Activated T-cell treated with anti-CD3 and anti-CD28 coated beads, Interleukin-2, amount 50 U/mL, for 24 hours (primary cell): ENCODE results near the gene BGLAP.
A peak's percentile ranks its signal among the peaks of the same experiment; 100 is the strongest.

ENCODE experiments used
- DNase-seq: peaks from one replicate; pipeline ENCODE4 v3.0.0-alpha.2; 2020
- H3K27ac Mint-ChIP-seq: 2 replicates; pipeline ENCODE4 v1.8.0; 2020; ENCODE audit warnings: mild to moderate bottlenecking, mixed read lengths
- H3K27me3 Mint-ChIP-seq: 2 replicates; pipeline ENCODE4 v1.8.0; 2020; ENCODE audit warnings: mixed read lengths
- H3K36me3 Mint-ChIP-seq: 2 replicates; pipeline ENCODE4 v1.8.0; 2020; ENCODE audit warnings: low read depth, mixed read lengths
- H3K4me1 Mint-ChIP-seq: 2 replicates; pipeline ENCODE4 v1.8.0; 2020; ENCODE audit warnings: low read depth, mixed read lengths
- H3K4me3 Mint-ChIP-seq: 2 replicates; pipeline ENCODE4 v1.8.0; 2020; ENCODE audit warnings: mild to moderate bottlenecking, moderate library complexity, mixed read lengths
- H3K9me3 Mint-ChIP-seq: 2 replicates; pipeline ENCODE4 v1.8.0; 2020; ENCODE audit warnings: mixed read lengths

The BGLAP gene

DNA sequence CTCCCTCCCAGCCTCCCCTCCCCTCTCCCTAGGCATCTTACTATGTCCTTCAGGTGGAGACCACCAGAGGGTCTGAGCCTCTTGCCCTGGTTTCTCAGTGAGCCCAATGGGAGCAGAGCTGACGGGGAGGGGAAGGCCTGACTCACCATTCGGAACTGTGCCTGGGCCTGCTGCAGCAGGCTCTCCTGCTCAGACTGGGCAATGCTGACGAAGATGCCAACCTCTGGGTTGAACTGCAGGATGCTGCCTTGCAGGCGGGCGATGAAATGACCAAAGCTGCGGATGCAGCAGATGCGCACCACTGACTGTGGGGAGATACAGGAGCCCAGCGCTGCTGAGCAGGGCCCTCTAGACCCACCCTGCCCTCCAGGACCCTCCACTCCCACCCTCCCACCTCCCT lies 16.9 kb downstream of the BGLAP start:
- Mint-ChIP-seq H3K27ac (no peak overlapping the region), H3K36me3 (peaks cover 85% of the 10 kb centered on the region), H3K4me3 (no peak overlapping the region), H3K4me1 (peaks cover 14% of the 10 kb centered on the region), H3K27me3 (no peaks in the 10 kb centered on the region), H3K9me3 (no peaks in the 10 kb centered on the region)
- no peak for DNase-seq

DNA sequence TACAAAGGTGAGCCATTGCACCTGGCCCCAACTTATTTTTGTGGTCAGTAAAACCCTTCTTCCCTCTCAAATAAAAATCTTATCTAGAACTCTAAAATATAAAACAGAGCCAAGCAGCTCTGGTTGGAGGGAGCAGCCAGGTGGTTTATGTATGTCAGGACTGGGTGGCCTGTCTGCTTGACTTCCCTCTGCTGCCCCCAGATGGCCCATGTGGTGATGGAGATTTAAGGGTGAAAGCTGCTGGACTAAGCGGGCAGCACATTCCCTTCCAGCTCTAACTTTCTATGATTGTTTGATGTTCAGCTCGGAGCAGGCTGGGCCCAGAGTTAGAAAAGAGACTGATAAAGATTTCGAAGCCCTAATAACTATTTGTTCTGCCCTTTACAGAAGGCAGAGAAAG lies 17.8 kb downstream of the BGLAP start:
- H3K27me3 Mint-ChIP-seq, result no peaks in the 10 kb centered on the region
- peaks cover 15% of the 10 kb centered on the region for H3K4me1 Mint-ChIP-seq
- H3K9me3 Mint-ChIP-seq, result no peaks in the 10 kb centered on the region
- no peak for DNase-seq
- H3K36me3 Mint-ChIP-seq, result peaks cover 88% of the 10 kb centered on the region
- no peak overlapping the region for H3K27ac Mint-ChIP-seq
- H3K4me3 Mint-ChIP-seq, result no peak overlapping the region

DNA sequence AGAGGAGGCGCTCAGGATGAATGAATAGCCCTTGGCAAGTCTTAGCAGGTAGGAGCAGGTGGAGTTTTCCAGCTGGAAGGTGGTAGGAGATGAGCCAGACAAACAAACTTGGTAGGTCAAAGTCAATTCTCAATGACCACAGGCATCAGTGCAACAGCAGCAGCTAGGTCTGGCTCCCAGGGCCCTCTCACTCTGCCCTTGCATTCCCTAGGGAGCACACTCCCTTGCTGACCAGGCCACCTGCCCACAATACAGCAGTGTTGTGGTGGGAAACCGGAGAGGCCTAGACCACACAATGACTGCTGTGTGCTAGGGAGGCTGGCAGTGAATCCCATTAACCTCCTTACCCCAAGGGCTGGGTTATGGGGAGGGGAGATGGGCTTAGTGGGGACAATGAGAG lies 18.9 kb downstream of the BGLAP start:
- H3K4me3 Mint-ChIP-seq, result no peak overlapping the region

GRCh38 chr1:156262461-156263287 lies 20.7 kb downstream of the BGLAP start:
- peaks cover 15% of the 10 kb centered on the region for H3K4me1 Mint-ChIP-seq
- no peak for DNase-seq
- peaks cover 96% of the 10 kb centered on the region for H3K36me3 Mint-ChIP-seq
- H3K4me3 Mint-ChIP-seq, result no peak overlapping the region
- peak overlapping the region; percentile 2 for H3K27ac Mint-ChIP-seq
- H3K9me3 Mint-ChIP-seq, result no peaks in the 10 kb centered on the region
- no peaks in the 10 kb centered on the region for H3K27me3 Mint-ChIP-seq

More for the DNA sequence above, 18.9 kb downstream of the BGLAP start:
- H3K27me3 Mint-ChIP-seq, result no peaks in the 10 kb centered on the region
- peaks cover 96% of the 10 kb centered on the region for H3K36me3 Mint-ChIP-seq
- peak overlapping the region; percentile 45 for H3K27ac Mint-ChIP-seq
- peaks cover 15% of the 10 kb centered on the region for H3K4me1 Mint-ChIP-seq
- no peak for DNase-seq
- H3K9me3 Mint-ChIP-seq, result no peaks in the 10 kb centered on the region

GRCh38 chr1:156263288-156263655 lies 21.3 kb downstream of the BGLAP start:
- Mint-ChIP-seq H3K27ac (no peak overlapping the region), H3K4me1 (peaks cover 15% of the 10 kb centered on the region), H3K36me3 (peaks cover 96% of the 10 kb centered on the region)

DNA sequence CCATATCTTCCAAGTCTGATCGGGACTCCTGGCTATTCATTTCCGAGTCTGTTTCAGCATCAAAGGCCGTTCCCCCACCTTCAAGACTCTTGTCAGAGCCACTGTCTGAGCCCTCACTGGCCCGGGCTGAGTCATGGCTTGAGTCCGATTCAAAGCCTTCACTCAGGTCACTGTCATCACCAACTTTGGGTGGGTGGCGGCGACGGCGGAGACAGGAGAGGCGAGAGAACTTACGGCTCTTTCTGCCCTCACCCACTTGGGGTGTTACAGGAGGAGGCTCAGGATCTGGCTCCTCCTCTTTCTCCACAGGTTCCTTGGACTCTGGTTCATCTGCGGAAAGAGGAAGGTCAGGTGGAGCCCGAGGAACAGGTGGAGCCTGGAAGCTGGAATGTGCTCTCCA lies 24.1 kb downstream of the BGLAP start:
- no peak overlapping the region for H3K27ac Mint-ChIP-seq
- peaks cover 15% of the 10 kb centered on the region for H3K4me1 Mint-ChIP-seq
- no peaks in the 10 kb centered on the region for H3K9me3 Mint-ChIP-seq
- H3K27me3 Mint-ChIP-seq, result no peaks in the 10 kb centered on the region
- no peak for DNase-seq
- H3K36me3 Mint-ChIP-seq, result peaks cover 92% of the 10 kb centered on the region
- no peak overlapping the region for H3K4me3 Mint-ChIP-seq

More at GRCh38 chr1:156263288-156263655, 21.3 kb downstream of the BGLAP start:
- H3K27me3 Mint-ChIP-seq, result no peaks in the 10 kb centered on the region
- no peak overlapping the region for H3K4me3 Mint-ChIP-seq
- DNase-seq, result no peak
- no peaks in the 10 kb centered on the region for H3K9me3 Mint-ChIP-seq

DNA sequence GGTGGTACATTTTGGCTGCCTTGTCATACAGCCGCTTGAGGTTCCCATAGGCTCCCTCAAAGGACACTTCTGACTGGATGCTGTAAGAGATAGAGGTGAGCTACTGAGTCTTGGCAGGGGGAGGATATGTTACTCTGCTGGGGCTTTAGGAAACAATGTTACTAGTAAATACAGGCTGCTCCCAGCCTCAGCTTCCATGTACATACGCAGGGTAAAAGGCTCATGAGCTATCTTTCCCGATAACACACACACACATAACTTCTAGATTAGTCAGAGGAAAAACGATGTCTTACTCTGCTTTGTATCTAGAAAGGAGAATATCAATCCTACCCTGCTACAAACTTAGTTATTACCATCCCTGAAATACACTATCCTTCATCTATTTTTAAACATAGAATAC lies 26.4 kb downstream of the BGLAP start:
- peaks cover 5% of the 10 kb centered on the region for H3K4me1 Mint-ChIP-seq
- no peak overlapping the region for H3K27ac Mint-ChIP-seq
- no peak overlapping the region for H3K4me3 Mint-ChIP-seq
- DNase-seq, result no peak
- H3K9me3 Mint-ChIP-seq, result no peaks in the 10 kb centered on the region
- H3K27me3 Mint-ChIP-seq, result no peaks in the 10 kb centered on the region
- peaks cover 93% of the 10 kb centered on the region for H3K36me3 Mint-ChIP-seq

DNA sequence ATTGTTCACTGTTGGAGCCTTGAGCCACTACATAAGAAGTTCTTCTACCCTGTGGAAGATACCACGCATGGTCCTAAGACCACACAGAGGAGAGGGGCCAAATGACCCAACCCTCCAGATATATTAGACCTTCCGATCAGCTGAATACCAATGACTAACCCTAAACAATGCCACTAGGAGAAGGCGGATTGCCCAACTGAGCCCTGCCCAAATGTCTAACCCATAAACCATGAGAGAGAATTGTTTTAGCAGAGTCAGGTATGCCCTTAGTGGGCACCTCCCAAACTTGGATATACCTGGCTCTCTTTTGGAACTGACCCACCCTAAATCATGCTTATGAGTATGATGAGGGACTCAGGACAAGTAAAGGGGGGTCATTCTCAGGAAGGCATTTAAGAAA lies 28.3 kb downstream of the BGLAP start:
- no peaks in the 10 kb centered on the region for H3K27me3 Mint-ChIP-seq
- no peak for DNase-seq
- peaks cover 95% of the 10 kb centered on the region for H3K36me3 Mint-ChIP-seq
- no peaks in the 10 kb centered on the region for H3K4me1 Mint-ChIP-seq
- no peak overlapping the region for H3K4me3 Mint-ChIP-seq
- no peak overlapping the region for H3K27ac Mint-ChIP-seq
- H3K9me3 Mint-ChIP-seq, result no peaks in the 10 kb centered on the region

GRCh38 chr1:156276532-156276931 lies 34.5 kb downstream of the BGLAP start:
- H3K36me3 Mint-ChIP-seq, result peaks cover 99% of the 10 kb centered on the region
- H3K27me3 Mint-ChIP-seq, result no peaks in the 10 kb centered on the region
- H3K27ac Mint-ChIP-seq, result peak overlapping the region; percentile 29
- peaks cover 20% of the 10 kb centered on the region for H3K4me1 Mint-ChIP-seq
- DNase-seq, result no peak
- no peak overlapping the region for H3K4me3 Mint-ChIP-seq
- H3K9me3 Mint-ChIP-seq, result no peaks in the 10 kb centered on the region

DNA sequence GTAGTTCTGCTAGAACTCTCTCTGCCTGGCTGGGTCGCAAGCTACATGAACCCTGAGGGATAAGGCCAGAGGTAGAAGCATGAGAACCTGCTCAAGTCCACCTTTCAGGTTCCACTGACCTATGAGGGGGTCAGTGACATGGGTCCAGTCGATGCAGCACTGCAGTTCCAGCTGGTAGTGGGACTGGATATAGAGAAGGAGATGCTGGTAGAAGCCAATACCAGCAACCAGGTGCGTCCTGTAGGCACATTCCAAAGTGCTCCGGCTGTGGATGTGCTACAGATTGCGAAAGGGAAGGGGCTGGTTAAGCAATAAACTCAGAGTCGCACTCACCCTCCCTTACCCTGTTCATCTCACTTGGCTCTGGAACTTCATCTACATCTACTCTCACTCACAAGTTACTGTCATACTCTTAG lies 35.0 kb downstream of the BGLAP start:
- H3K27me3 Mint-ChIP-seq, result no peaks in the 10 kb centered on the region
- peaks cover 21% of the 10 kb centered on the region for H3K4me1 Mint-ChIP-seq
- H3K36me3 Mint-ChIP-seq, result peaks cover 99% of the 10 kb centered on the region
- no peak for DNase-seq
- no peak overlapping the region for H3K4me3 Mint-ChIP-seq
- no peak overlapping the region for H3K27ac Mint-ChIP-seq
- no peaks in the 10 kb centered on the region for H3K9me3 Mint-ChIP-seq

- peak overlapping the region; percentile 94 for H3K27ac Mint-ChIP-seq
- no peaks in the 10 kb centered on the region for H3K9me3 Mint-ChIP-seq
- no peaks in the 10 kb centered on the region for H3K27me3 Mint-ChIP-seq
- DNase-seq, result no peak
- H3K4me3 Mint-ChIP-seq, result peak overlapping the region; percentile 88
- peaks cover 85% of the 10 kb centered on the region for H3K36me3 Mint-ChIP-seq
- peaks cover 36% of the 10 kb centered on the region for H3K4me1 Mint-ChIP-seq
Observed at GRCh38 chr1:156279837-156280236, 37.9 kb downstream of the BGLAP start.

- H3K4me3 Mint-ChIP-seq, result peak overlapping the region; percentile 88
- H3K9me3 Mint-ChIP-seq, result no peaks in the 10 kb centered on the region
- H3K27me3 Mint-ChIP-seq, result no peaks in the 10 kb centered on the region
- peak overlapping the region; percentile 94 for H3K27ac Mint-ChIP-seq
- H3K4me1 Mint-ChIP-seq, result peaks cover 39% of the 10 kb centered on the region
- peak; percentile 62 for DNase-seq
- peaks cover 85% of the 10 kb centered on the region for H3K36me3 Mint-ChIP-seq
Observed at GRCh38 chr1:156281281-156281680, 39.3 kb downstream of the BGLAP start.

- peak overlapping the region; percentile 88 for H3K4me3 Mint-ChIP-seq
- H3K36me3 Mint-ChIP-seq, result peaks cover 83% of the 10 kb centered on the region
- DNase-seq, result peak; percentile 49
Observed at GRCh38 chr1:156281693-156282478, 39.9 kb downstream of the BGLAP start.

DNA sequence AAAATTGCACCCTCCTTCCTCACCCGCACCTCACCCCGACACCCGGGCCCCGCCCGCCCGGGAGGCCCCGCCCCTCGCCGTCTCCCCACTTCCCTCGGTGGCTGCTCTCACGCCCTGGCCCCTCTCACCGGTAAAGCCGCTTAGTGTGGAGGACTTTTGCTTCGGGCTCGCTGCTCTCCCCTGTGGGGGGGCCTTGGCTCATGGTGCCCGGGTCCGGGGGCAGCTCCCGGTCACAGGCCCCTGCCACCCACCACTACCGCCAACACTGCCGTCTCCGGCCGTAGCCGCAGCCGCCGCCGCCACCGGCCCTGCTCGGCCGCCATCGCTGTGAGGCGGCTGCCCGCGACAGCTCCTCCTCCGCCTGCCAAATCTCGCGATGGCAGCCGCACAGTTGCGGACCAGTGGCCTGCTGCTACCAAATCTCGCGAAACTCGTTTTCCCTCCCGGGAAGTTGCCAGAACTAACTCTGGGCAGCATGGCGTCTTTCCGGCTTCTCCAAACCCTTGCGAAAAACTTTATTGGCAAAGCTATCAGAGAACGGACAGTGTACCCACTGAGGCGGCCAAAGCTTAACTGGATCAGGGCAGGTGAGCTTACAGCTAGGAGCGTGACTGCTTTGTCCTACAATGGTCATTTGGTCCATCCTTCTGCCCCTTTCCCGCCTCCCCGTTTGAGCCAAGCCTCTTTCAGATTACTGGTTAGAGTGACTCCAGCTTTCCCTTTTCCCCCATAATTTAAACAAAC lies 40.7 kb downstream of the BGLAP start, which contains the start of gene SMG5:
TSS of gene SMG5 (minus strand) at position 347 of the 744 bp plus-strand sequence. CDS start at position 202, 145 bp downstream.
- peak within 1 kb of the TSS; percentile 94 for H3K27ac Mint-ChIP-seq
- no peaks in the 10 kb centered on the region for H3K9me3 Mint-ChIP-seq
- H3K4me3 Mint-ChIP-seq, result peak within 1 kb of the TSS; percentile 88
- H3K36me3 Mint-ChIP-seq, result peaks cover 75% of the 10 kb centered on the region
- H3K27me3 Mint-ChIP-seq, result no peaks in the 10 kb centered on the region
- H3K4me1 Mint-ChIP-seq, result peaks cover 39% of the 10 kb centered on the region
- peak; percentile 95 for DNase-seq

More at GRCh38 chr1:156281693-156282478, 39.9 kb downstream of the BGLAP start:
- peaks cover 39% of the 10 kb centered on the region for H3K4me1 Mint-ChIP-seq
- peak overlapping the region; percentile 94 for H3K27ac Mint-ChIP-seq
- H3K27me3 Mint-ChIP-seq, result no peaks in the 10 kb centered on the region
- no peaks in the 10 kb centered on the region for H3K9me3 Mint-ChIP-seq
